PFSK-1 (cell line): ENCODE data around the gene USH1C.

Experiments
- FOXP2 ChIP-seq: optimal IDR thresholded peaks from 2 replicates; pipeline ENCODE3; 2011; ENCODE audit warnings: borderline replicate concordance, control low read depth, inconsistent platforms; ENCODE audit not compliant: insufficient read depth; ENCODE audit errors: extremely low read length, extremely low read depth
- POLR2AphosphoS5 ChIP-seq: IDR thresholded peaks from 2 replicates; pipeline ENCODE4 v1.6.1; 2012; ENCODE audit warnings: low read depth, mild to moderate bottlenecking, control low read depth, low read length, moderate library complexity
- SIN3A ChIP-seq: IDR thresholded peaks from 2 replicates; pipeline ENCODE4 v1.6.1; 2012; ENCODE audit warnings: mild to moderate bottlenecking, low read length, moderate library complexity, borderline replicate concordance; ENCODE audit not compliant: insufficient read depth
- TAF1 ChIP-seq: IDR thresholded peaks from 2 replicates; pipeline ENCODE4 v1.6.1; 2012; ENCODE audit warnings: low read length, control low read depth, borderline replicate concordance; ENCODE audit not compliant: insufficient read depth
- TF ChIP-seq, protein P1 (sequence below), 2 experiments: IDR thresholded peaks; 2 replicates each; pipeline versions ENCODE4 v1.6.1 to v1.8.0; 2011 to 2012; ENCODE audit warnings: low read depth in 2 of 2, low read length in 2 of 2, control low read depth in 1 of 2, inconsistent platforms in 1 of 2, mild to moderate bottlenecking in 1 of 2, moderate library complexity in 1 of 2; ENCODE audit not compliant: insufficient read depth in 1 of 2

USH1C gene

DNA sequence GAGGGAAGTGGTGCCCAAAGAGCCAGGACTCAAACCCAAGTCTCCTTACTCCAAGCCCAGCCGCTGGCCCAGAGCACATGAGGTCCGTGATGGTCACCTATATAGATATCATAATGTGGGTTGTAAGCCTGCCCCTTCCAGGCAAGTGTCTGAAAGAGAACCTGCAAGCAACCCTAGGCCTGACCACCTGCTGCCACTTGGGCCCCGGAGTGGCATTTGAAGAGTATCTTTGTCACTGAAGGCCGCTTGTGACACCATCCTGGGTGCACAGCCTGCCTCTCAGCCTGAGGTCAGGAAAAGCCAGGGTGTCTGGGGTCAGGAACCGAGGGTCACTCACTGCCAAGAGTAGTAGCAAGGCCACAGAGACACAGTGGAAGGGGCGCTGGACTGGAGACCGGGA is 35.2 kb upstream of the USH1C start:
- TF ChIP-seq FOXP2 (no peak), SIN3A (no peak), POLR2AphosphoS5 (no peak), TAF1 (no peak)
- TF ChIP-seq, protein P1, sequence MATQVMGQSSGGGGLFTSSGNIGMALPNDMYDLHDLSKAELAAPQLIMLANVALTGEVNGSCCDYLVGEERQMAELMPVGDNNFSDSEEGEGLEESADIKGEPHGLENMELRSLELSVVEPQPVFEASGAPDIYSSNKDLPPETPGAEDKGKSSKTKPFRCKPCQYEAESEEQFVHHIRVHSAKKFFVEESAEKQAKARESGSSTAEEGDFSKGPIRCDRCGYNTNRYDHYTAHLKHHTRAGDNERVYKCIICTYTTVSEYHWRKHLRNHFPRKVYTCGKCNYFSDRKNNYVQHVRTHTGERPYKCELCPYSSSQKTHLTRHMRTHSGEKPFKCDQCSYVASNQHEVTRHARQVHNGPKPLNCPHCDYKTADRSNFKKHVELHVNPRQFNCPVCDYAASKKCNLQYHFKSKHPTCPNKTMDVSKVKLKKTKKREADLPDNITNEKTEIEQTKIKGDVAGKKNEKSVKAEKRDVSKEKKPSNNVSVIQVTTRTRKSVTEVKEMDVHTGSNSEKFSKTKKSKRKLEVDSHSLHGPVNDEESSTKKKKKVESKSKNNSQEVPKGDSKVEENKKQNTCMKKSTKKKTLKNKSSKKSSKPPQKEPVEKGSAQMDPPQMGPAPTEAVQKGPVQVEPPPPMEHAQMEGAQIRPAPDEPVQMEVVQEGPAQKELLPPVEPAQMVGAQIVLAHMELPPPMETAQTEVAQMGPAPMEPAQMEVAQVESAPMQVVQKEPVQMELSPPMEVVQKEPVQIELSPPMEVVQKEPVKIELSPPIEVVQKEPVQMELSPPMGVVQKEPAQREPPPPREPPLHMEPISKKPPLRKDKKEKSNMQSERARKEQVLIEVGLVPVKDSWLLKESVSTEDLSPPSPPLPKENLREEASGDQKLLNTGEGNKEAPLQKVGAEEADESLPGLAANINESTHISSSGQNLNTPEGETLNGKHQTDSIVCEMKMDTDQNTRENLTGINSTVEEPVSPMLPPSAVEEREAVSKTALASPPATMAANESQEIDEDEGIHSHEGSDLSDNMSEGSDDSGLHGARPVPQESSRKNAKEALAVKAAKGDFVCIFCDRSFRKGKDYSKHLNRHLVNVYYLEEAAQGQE (IDR thresholded peaks at IDR 0.05; ENCODE audit: insufficient read depth in 1 of 2, low read depth in 2 of 2, low read length in 2 of 2) = no peak

DNA sequence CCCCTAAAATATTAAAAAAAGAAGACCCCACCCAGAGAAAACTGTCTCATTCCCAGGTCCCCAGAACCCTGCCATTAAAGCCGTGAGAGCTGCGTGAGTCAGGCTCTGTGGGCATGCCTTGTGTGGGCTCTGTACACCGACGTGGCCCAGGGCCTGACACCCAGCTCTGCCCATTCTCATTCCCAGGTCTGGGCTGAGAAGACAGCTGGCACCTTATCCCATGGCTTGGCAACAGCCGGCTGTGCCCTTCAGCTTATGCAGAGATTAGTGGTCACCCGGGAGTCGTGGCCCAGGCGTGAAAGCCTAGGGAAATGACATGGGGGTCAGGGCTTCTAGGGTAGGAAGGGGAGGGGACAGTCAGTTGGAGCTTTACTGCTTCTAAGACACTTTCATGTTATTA is 34.7 kb upstream of the USH1C start:
- TF ChIP-seq FOXP2 = no peak
- TF ChIP-seq POLR2AphosphoS5 = no peak
- TF ChIP-seq SIN3A = no peak
- TF ChIP-seq, protein P1 (IDR thresholded peaks at IDR 0.05; ENCODE audit: insufficient read depth in 1 of 2, low read depth in 2 of 2, low read length in 2 of 2) = no peak
- TF ChIP-seq TAF1 = no peak

DNA sequence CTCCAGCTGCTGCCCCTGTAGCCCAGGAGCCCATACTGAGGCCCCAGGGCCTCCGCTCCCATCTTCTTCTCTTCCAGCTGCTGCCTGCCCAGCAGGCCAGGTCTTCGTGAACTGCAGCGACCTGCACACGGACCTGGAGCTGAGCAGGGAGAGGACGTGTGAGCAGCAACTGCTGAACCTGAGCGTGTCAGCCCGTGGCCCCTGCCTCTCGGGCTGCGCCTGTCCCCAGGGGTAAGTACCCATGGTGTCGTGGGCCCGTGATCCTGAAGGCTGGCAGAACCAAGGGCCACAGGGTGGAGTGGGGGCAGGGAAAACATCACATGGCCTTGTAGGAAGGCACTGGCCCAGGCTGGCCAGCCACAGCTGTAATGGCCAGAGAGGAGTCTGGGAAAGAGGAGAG is 34.1 kb upstream of the USH1C start:
- TF ChIP-seq TAF1 = no peak
- TF ChIP-seq SIN3A = no peak
- TF ChIP-seq FOXP2 = no peak
- TF ChIP-seq POLR2AphosphoS5 = no peak
- TF ChIP-seq, protein P1 (IDR thresholded peaks at IDR 0.05; ENCODE audit: insufficient read depth in 1 of 2, low read depth in 2 of 2, low read length in 2 of 2) = no peak

DNA sequence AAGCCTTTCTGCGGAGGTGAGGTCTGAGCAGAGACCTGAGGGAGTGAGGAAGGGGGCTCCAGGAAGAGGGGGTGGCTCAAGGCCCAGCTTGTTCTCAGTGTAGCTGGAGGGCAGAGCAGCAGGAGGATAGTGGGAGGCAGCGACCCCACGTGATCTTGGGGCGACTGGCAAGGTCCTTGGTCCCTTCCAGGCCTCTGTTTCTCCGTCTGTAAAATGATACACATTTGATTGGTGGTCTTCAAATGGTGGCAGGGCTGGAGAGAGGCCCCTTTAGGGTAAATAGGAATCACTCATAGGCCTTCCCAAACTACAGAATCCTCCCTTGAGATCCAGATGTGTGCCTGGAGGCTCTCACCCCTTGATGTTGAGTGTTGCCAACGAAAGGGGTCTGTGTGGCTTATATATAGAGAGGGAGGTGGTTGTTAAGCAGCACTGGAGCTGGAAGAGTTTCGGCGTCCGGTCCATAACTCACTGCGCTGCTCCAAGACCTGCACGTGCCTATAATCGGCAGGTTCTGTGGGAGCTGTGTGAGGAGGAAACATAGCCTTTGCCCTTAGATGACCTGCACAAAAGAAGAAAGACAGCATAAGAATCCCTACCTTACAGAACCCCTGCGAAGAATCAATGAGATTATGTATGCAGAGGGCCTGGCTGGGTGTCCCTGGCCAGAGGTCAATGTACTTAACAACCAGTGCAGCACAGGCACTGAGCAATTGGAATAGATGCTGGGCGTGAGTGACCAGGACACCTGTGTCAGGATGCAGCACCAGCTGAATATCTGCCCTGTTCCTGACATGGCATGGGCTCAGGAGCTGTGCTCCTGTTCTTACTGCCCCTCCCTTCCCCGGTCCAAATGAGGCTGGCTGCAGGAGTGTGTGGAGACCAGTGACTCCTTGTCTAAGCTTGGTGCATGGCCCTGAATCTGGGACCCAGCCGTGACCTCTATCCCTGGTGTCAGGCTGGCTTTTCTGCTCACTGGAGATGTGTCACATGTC is 31.5 kb upstream of the USH1C start:
- TF ChIP-seq SIN3A = no peak
- TF ChIP-seq FOXP2 = no peak
- no peak for TF ChIP-seq TAF1
- TF ChIP-seq POLR2AphosphoS5 = no peak
- TF ChIP-seq, protein P1 (IDR thresholded peaks at IDR 0.05; ENCODE audit: insufficient read depth in 1 of 2, low read depth in 2 of 2, low read length in 2 of 2) = no peak
